ENCODE data around the gene FAM187B. TPM values are rescaled to one million over a fixed set of nuclear protein-coding genes. Genes with fewer than 3 reads are reported as not detected.

FAM187B gene
- total RNA-seq, 1 donor from 2014 or later: not detected

- no peak overlapping the region for H3K4me3 Mint-ChIP-seq
- H3K27ac Mint-ChIP-seq: no peak overlapping the region
- H3K36me3 Mint-ChIP-seq: no peaks in the 10 kb centered on the region
- H3K27me3 Mint-ChIP-seq (ENCODE audit: low read depth): peaks cover 2% of the 10 kb centered on the region
- TF ChIP-seq, protein P1, sequence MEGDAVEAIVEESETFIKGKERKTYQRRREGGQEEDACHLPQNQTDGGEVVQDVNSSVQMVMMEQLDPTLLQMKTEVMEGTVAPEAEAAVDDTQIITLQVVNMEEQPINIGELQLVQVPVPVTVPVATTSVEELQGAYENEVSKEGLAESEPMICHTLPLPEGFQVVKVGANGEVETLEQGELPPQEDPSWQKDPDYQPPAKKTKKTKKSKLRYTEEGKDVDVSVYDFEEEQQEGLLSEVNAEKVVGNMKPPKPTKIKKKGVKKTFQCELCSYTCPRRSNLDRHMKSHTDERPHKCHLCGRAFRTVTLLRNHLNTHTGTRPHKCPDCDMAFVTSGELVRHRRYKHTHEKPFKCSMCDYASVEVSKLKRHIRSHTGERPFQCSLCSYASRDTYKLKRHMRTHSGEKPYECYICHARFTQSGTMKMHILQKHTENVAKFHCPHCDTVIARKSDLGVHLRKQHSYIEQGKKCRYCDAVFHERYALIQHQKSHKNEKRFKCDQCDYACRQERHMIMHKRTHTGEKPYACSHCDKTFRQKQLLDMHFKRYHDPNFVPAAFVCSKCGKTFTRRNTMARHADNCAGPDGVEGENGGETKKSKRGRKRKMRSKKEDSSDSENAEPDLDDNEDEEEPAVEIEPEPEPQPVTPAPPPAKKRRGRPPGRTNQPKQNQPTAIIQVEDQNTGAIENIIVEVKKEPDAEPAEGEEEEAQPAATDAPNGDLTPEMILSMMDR (IDR thresholded peaks at IDR 0.05; ENCODE audit: unreplicated experiment): no peak
- H3K4me1 Mint-ChIP-seq: peaks cover 3% of the 10 kb centered on the region
- DNase-seq (ENCODE audit: low spot score in 2 of 2, unreplicated experiment in 2 of 2): no peak
- H3K9me3 Mint-ChIP-seq: peaks cover 18% of the 10 kb centered on the region
Observed at GRCh38 chr19:35179830-35180229, 48.7 kb downstream of the FAM187B start.

DNA sequence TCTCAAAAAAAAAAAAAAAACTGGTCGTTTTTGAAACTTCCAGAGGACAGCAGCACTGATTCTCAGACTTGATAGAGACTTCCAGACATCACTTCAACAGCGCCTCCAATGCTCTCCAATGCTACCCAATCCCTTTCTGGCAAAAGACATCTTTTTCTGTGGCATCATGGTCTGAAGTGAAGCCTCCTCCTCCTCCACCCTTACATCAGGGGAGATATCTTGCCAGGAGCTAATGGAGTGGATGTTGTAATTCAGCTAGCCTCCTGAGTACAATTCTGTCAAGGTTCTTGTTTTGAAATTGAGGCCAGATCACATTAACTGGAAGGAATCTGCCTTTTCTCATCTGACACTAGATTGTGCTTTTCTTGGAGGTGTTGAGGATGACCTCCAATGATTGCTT, 49.8 kb downstream of the FAM187B start:
- Mint-ChIP-seq H3K36me3 (no peaks in the 10 kb centered on the region), H3K27me3 (ENCODE audit: low read depth) (peaks cover 2% of the 10 kb centered on the region), H3K4me1 (peaks cover 3% of the 10 kb centered on the region), H3K4me3 (no peak overlapping the region), H3K9me3 (peaks cover 9% of the 10 kb centered on the region), H3K27ac (no peak overlapping the region)
- DNase-seq (ENCODE audit: low spot score in 2 of 2, unreplicated experiment in 2 of 2): no peak
- TF ChIP-seq, protein P1 (IDR thresholded peaks at IDR 0.05; ENCODE audit: unreplicated experiment): no peak

DNA sequence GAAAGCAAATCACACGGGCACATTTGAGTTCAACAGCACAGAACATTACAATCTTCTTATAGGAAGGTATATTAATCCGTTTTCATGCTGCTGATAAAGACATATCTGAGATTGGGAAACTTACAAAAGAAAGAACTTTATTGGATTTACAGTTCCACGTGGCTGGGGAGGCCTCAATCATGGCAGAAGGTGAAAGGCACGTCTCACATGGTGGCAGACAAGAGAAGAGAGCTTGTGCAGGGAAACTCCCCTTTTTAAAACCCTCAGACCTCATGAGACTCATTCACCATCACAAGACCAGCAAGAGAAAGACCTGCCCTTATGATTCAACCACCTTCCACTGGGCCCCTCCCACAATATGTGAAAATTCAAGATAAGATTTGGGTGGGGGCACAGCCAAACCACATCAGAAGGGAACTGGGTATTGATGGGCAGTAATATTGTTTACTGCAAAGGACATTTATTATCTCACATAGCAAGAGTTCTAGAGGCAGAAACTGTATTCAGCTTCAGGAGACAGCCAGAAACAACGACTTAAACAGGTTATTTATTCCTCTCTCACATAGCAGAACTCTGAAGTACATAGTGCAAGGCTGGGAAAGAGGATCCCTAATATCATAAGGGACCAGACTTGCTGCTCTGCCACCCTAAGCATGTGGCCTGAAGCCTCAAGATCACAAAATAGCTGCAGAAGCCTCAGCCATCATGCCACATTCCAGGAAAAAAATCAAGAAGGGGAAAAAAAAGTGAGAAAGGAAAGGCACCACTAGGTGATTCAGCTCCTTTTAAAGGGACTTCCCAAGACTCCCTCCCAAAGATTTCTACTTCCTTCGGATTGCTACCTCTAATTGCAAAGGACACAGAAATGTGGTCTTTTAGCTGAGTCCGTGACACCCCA, 50.9 kb downstream of the FAM187B start:
- H3K36me3 Mint-ChIP-seq: no peaks in the 10 kb centered on the region
- peaks cover 2% of the 10 kb centered on the region for H3K27me3 Mint-ChIP-seq (ENCODE audit: low read depth)
- TF ChIP-seq, protein P1 (IDR thresholded peaks at IDR 0.05; ENCODE audit: unreplicated experiment): no peak
- no peak overlapping the region for H3K27ac Mint-ChIP-seq
- peaks cover 3% of the 10 kb centered on the region for H3K4me1 Mint-ChIP-seq
- H3K9me3 Mint-ChIP-seq: peaks cover 9% of the 10 kb centered on the region
- DNase-seq (ENCODE audit: low spot score in 2 of 2, unreplicated experiment in 2 of 2): no peak
- no peak overlapping the region for H3K4me3 Mint-ChIP-seq

GRCh38 chr19:35176181-35176570, 52.4 kb downstream of the FAM187B start:
- H3K27me3 Mint-ChIP-seq (ENCODE audit: low read depth): peaks cover 2% of the 10 kb centered on the region
- H3K4me1 Mint-ChIP-seq: peaks cover 3% of the 10 kb centered on the region
- H3K36me3 Mint-ChIP-seq: no peaks in the 10 kb centered on the region
- no peak overlapping the region for H3K4me3 Mint-ChIP-seq
- H3K9me3 Mint-ChIP-seq: peaks cover 9% of the 10 kb centered on the region
- TF ChIP-seq, protein P1 (IDR thresholded peaks at IDR 0.05; ENCODE audit: unreplicated experiment): no peak
- H3K27ac Mint-ChIP-seq: no peak overlapping the region
- DNase-seq (ENCODE audit: low spot score in 2 of 2, unreplicated experiment in 2 of 2): no peak

Other genes with a start within 250 kb of the FAM187B start
- 123 to 130 TPM (median 129 TPM) in 3 replicates for gene GRAMD1A, start 228.4 kb downstream of the FAM187B start, total RNA-seq
- gene SCN1B, start 198.3 kb downstream of the FAM187B start, total RNA-seq: 2.2 to 2.8 TPM (median 2.7 TPM) in 3 replicates
- gene HPN, start 187.0 kb downstream of the FAM187B start, total RNA-seq: 20.3 to 22.9 TPM (median 21.3 TPM) in 3 replicates
- gene FXYD3, start 112.9 kb downstream of the FAM187B start, total RNA-seq: 5.5 to 8.3 TPM (median 6.6 TPM) in 3 replicates
- 1.1 to 2.0 TPM (median 1.4 TPM) in 3 replicates for gene LGI4, start 93.7 kb downstream of the FAM187B start, total RNA-seq
- 2.8 to 4.3 TPM (median 3.6 TPM) in 3 replicates for gene FXYD1, start 89.9 kb downstream of the FAM187B start, total RNA-seq
- gene FXYD7, start 85.5 kb downstream of the FAM187B start, total RNA-seq: 0.41 to 1.3 TPM (median 0.69 TPM) in 3 replicates
- 23.1 to 27.0 TPM (median 24.7 TPM) in 3 replicates for gene FXYD5, start 74.0 kb downstream of the FAM187B start, total RNA-seq
- 48.9 to 54.7 TPM (median 51.9 TPM) in 3 replicates for gene LSR, start 20.3 kb upstream of the FAM187B start, total RNA-seq
- 135 to 154 TPM (median 137 TPM) in 3 replicates for gene USF2, start 40.2 kb upstream of the FAM187B start, total RNA-seq
- 1.2 to 1.6 TPM (median 1.4 TPM) in 3 replicates for gene HAMP, start 53.8 kb upstream of the FAM187B start, total RNA-seq
- gene MAG, start 63.4 kb upstream of the FAM187B start, total RNA-seq: 19.2 to 26.1 TPM (median 22.7 TPM) in 3 replicates
- gene CD22, start 100.4 kb upstream of the FAM187B start, total RNA-seq: 54.6 to 59.9 TPM (median 56.3 TPM) in 3 replicates
- 0.96 to 1.3 TPM (median 1.2 TPM) in 3 replicates for gene FFAR1, start 119.2 kb upstream of the FAM187B start, total RNA-seq
- gene FFAR3, start 129.7 kb upstream of the FAM187B start, total RNA-seq: 0.27 to 0.31 TPM in 2 of 3 replicates, not detected in the other
- not detected in 3 replicates for gene GPR42, start 142.3 kb upstream of the FAM187B start, total RNA-seq
- gene FFAR2, start 219.5 kb upstream of the FAM187B start, total RNA-seq: not detected in 3 replicates